Measurements from ENCODE around the gene WDR74.
"Not testable (repeated sequence)": the region's sequence is repeated elsewhere in the genome, so short reads cannot be mapped to it uniquely, and the experiment has no call there.

WDR74 gene

GRCh38 chr11:62860835-62861563, 21.6 kb upstream of the WDR74 start:
- DNase-seq (ENCODE audit: low read depth in 2 of 3, low spot score in 2 of 3), result no peak

- not testable (repeated sequence) for DNase-seq (ENCODE audit: low read depth in 2 of 3, low spot score in 2 of 3)
Measured at GRCh38 chr11:62859281-62859703, 19.9 kb upstream of the WDR74 start.

GRCh38 chr11:62858201-62858600, 18.8 kb upstream of the WDR74 start:
- no peak for DNase-seq (ENCODE audit: low read depth in 2 of 3, low spot score in 2 of 3)

GRCh38 chr11:62857541-62857982, 18.2 kb upstream of the WDR74 start:
- no peak for DNase-seq (ENCODE audit: low read depth in 2 of 3, low spot score in 2 of 3)

GRCh38 chr11:62856333-62856895, 17.0 kb upstream of the WDR74 start:
- no peak for DNase-seq (ENCODE audit: low read depth in 2 of 3, low spot score in 2 of 3)

GRCh38 chr11:62855571-62856332, 16.4 kb upstream of the WDR74 start:
- peak; percentile 96 to 97 (median 96) for DNase-seq (ENCODE audit: low read depth in 2 of 3, low spot score in 2 of 3)

- DNase-seq (ENCODE audit: low read depth in 2 of 3, low spot score in 2 of 3), result no peak
Measured at GRCh38 chr11:62854825-62855570, 15.6 kb upstream of the WDR74 start.

GRCh38 chr11:62854013-62854824, 14.8 kb upstream of the WDR74 start:
- no peak for DNase-seq (ENCODE audit: low read depth in 2 of 3, low spot score in 2 of 3)

- no peak for DNase-seq (ENCODE audit: low read depth in 2 of 3, low spot score in 2 of 3)
Measured at GRCh38 chr11:62853279-62853965, 14.0 kb upstream of the WDR74 start.

GRCh38 chr11:62852523-62853188, 13.3 kb upstream of the WDR74 start:
- no peak for DNase-seq (ENCODE audit: low read depth in 2 of 3, low spot score in 2 of 3)

GRCh38 chr11:62851807-62852522, 12.6 kb upstream of the WDR74 start:
- no peak for DNase-seq (ENCODE audit: low read depth in 2 of 3, low spot score in 2 of 3)

GRCh38 chr11:62850911-62851806, 11.8 kb upstream of the WDR74 start:
- peak in 1 of 3 experiments; percentile 39 for DNase-seq (ENCODE audit: low read depth in 2 of 3, low spot score in 2 of 3)

- DNase-seq (ENCODE audit: low read depth in 2 of 3, low spot score in 2 of 3), result no peak
Measured at GRCh38 chr11:62847767-62848314, 8.5 kb upstream of the WDR74 start.

- no peak for DNase-seq (ENCODE audit: low read depth in 2 of 3, low spot score in 2 of 3)
Measured at GRCh38 chr11:62846177-62846576, 6.8 kb upstream of the WDR74 start.

GRCh38 chr11:62844154-62844553, 4.8 kb upstream of the WDR74 start:
- DNase-seq (ENCODE audit: low read depth in 2 of 3, low spot score in 2 of 3), result no peak

- no peak for DNase-seq (ENCODE audit: low read depth in 2 of 3, low spot score in 2 of 3)
Measured at GRCh38 chr11:62843466-62843865, 4.1 kb upstream of the WDR74 start.

- DNase-seq (ENCODE audit: low read depth in 2 of 3, low spot score in 2 of 3), result not testable (repeated sequence)
Measured at GRCh38 chr11:62842891-62843290, 3.5 kb upstream of the WDR74 start.
